ENCODE data around the gene MESP1. TPM values are rescaled to one million over a fixed set of nuclear protein-coding genes. Genes with fewer than 3 reads are reported as not detected.
A peak's percentile ranks its signal among the peaks of the same experiment; 100 is the strongest.

MESP1 gene
- total and polyA plus RNA-seq, 2 of the 4 experiments (the other 2 are of a cell fraction) = under 0.01 to 0.10 TPM

DNA sequence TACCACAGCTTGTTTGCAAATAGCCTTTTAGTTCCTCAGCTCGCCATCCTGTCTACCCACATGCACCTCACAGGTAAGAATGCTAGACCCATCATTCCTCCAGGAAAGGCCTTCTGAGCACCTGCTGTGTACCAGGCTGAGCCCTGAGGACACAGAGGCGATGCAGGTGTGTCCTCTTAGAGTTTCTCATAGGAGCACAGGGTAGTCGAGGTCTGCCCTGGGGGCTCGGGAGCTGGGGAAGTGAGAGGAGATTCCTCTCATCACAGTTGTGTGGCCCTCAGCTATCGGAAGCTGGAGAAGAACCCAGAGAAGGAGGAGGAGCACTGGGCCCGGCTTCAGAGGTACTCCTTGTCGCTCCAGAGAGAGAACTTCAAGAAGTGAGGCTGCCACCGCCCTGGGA lies 8.0 kb downstream of the MESP1 start:
- POLR2A ChIA-PET (ENCODE audit: unreplicated experiment) = no interaction called here

More for the DNA sequence above, 8.0 kb downstream of the MESP1 start:
- BruUV-seq (replicated peaks) = no TSS peak
- H3K9me3 ChIP-seq (ENCODE audit: control insufficient read depth, insufficient read depth, low read length) = no peaks in the 10 kb centered on the region
- no peak overlapping the region for H3K4me2 ChIP-seq (ENCODE audit: low read depth, low read length)
- TF ChIP-seq, protein P1, sequence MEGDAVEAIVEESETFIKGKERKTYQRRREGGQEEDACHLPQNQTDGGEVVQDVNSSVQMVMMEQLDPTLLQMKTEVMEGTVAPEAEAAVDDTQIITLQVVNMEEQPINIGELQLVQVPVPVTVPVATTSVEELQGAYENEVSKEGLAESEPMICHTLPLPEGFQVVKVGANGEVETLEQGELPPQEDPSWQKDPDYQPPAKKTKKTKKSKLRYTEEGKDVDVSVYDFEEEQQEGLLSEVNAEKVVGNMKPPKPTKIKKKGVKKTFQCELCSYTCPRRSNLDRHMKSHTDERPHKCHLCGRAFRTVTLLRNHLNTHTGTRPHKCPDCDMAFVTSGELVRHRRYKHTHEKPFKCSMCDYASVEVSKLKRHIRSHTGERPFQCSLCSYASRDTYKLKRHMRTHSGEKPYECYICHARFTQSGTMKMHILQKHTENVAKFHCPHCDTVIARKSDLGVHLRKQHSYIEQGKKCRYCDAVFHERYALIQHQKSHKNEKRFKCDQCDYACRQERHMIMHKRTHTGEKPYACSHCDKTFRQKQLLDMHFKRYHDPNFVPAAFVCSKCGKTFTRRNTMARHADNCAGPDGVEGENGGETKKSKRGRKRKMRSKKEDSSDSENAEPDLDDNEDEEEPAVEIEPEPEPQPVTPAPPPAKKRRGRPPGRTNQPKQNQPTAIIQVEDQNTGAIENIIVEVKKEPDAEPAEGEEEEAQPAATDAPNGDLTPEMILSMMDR (conservative IDR thresholded peaks at IDR 0.05; ENCODE audit: low read depth, low read length) = no peak
- TF ChIP-seq, protein P2, sequence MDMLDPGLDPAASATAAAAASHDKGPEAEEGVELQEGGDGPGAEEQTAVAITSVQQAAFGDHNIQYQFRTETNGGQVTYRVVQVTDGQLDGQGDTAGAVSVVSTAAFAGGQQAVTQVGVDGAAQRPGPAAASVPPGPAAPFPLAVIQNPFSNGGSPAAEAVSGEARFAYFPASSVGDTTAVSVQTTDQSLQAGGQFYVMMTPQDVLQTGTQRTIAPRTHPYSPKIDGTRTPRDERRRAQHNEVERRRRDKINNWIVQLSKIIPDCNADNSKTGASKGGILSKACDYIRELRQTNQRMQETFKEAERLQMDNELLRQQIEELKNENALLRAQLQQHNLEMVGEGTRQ (IDR thresholded peaks at IDR 0.05; ENCODE audit: low read depth, low read length) = no peak
- TF ChIP-seq POLR2A (IDR thresholded peaks at IDR 0.05; ENCODE audit: low read depth, low read length) (no peak), RCOR1 (IDR thresholded peaks at IDR 0.05; ENCODE audit: insufficient replicate concordance, low read length) (no peak), MAFK (IDR thresholded peaks at IDR 0.05; ENCODE audit: low read depth, low read length) (no peak), MAZ (IDR thresholded peaks at IDR 0.05; ENCODE audit: borderline replicate concordance, low read depth, low read length) (no peak), FOS (IDR thresholded peaks at IDR 0.05; ENCODE audit: low read depth, low read length) (no peak), MXI1 (IDR thresholded peaks at IDR 0.05; ENCODE audit: borderline replicate concordance, low read depth, low read length) (no peak), RAD21 (IDR thresholded peaks at IDR 0.05; ENCODE audit: low read length) (no peak), CEBPB (IDR thresholded peaks at IDR 0.05; ENCODE audit: low read depth, low read length) (no peak), SMC3 (IDR thresholded peaks at IDR 0.05; ENCODE audit: low read depth, low read length) (no peak), NFE2L2 (IDR thresholded peaks at IDR 0.05; ENCODE audit: low read depth, low read length) (no peak), CHD1 (IDR thresholded peaks at IDR 0.05; ENCODE audit: low read depth, low read length) (no peak), BHLHE40 (IDR thresholded peaks at IDR 0.05; ENCODE audit: low read depth, low read length) (no peak), RFX5 (IDR thresholded peaks at IDR 0.05; ENCODE audit: low read depth, low read length) (no peak)
- TF ChIP-seq, protein P3, sequence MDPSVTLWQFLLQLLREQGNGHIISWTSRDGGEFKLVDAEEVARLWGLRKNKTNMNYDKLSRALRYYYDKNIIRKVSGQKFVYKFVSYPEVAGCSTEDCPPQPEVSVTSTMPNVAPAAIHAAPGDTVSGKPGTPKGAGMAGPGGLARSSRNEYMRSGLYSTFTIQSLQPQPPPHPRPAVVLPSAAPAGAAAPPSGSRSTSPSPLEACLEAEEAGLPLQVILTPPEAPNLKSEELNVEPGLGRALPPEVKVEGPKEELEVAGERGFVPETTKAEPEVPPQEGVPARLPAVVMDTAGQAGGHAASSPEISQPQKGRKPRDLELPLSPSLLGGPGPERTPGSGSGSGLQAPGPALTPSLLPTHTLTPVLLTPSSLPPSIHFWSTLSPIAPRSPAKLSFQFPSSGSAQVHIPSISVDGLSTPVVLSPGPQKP (IDR thresholded peaks at IDR 0.05; ENCODE audit: borderline replicate concordance, low read depth, low read length) = no peak
- no peak overlapping the region for H2BK5ac ChIP-seq (ENCODE audit: low read depth, low read length, poor library complexity, severe bottlenecking)
- no peaks in the 10 kb centered on the region for H3K9me1 ChIP-seq (ENCODE audit: insufficient read depth, low read length)
- no peak overlapping the region for H4K8ac ChIP-seq (ENCODE audit: low read depth in 2 of 2, low read length in 2 of 2)
- no peak overlapping the region for H4K5ac ChIP-seq (ENCODE audit: low read depth, low read length)
- ATAC-seq (ENCODE audit: low read depth) (no peak), DNase-seq (no peak)
- H3K27me3 ChIP-seq (ENCODE audit: control insufficient read depth, insufficient read depth, low read length) = peaks cover 34% of the 10 kb centered on the region
- no peak overlapping the region for H3K4me3 ChIP-seq (ENCODE audit: insufficient read depth, low read depth, low read length)
- CTCF ChIA-PET = no interaction called here
- no peaks in the 10 kb centered on the region for H3K4me1 ChIP-seq (ENCODE audit: control insufficient read depth, insufficient read depth, low read length)
- H3K14ac ChIP-seq (replicated peaks; ENCODE audit: low read depth, low read length) = no peak overlapping the region
- no peak overlapping the region for H3K27ac ChIP-seq (ENCODE audit: insufficient read depth, low read length)
- no peak overlapping the region for H3K9ac ChIP-seq (ENCODE audit: low read depth, low read length)
- H3K23ac ChIP-seq (ENCODE audit: low read depth, low read length) = no peak overlapping the region
- H3K18ac ChIP-seq (ENCODE audit: low read depth, low read length) = no peak overlapping the region
- no peaks in the 10 kb centered on the region for H3K36me3 ChIP-seq (ENCODE audit: control insufficient read depth, insufficient read depth, low read length)
- H2BK120ac ChIP-seq (ENCODE audit: low read depth, low read length) = no peak overlapping the region
- dilution Hi-C loops (cut with HindIII; ENCODE audit: low sequenced_read_pairs, unreplicated experiment) = no loop called here
- WGBS, 2 experiments (ENCODE audit: extremely low coverage in 2 of 2, insufficient read length in 1 of 2) = 50% methylated on average over 1 of the region's 8 CpGs; no CpG with 5 or more reads in 1 of the 2 experiments
- H2AFZ ChIP-seq (replicated peaks; ENCODE audit: low read length, poor library complexity) = peak overlapping the region; percentile 43
- H2BK20ac ChIP-seq (ENCODE audit: low read depth, low read length) = no peak overlapping the region
- H3K4ac ChIP-seq (ENCODE audit: low read depth, low read length) = no peak overlapping the region
- H2AK5ac ChIP-seq (ENCODE audit: low read depth, low read length) = no peak overlapping the region
- H2BK15ac ChIP-seq (ENCODE audit: low read depth, low read length) = no peak overlapping the region
- intact Hi-C loops (cut with micrococcal nuclease) = loop anchor here (5.0 kb wide), 1 partner anchor 344 kb away; no protein-coding TSS in a partner anchor
- no peaks in the 10 kb centered on the region for H3K79me1 ChIP-seq (ENCODE audit: low read depth in 1 of 2, low read length in 2 of 2)
- no peak overlapping the region for H4K91ac ChIP-seq (ENCODE audit: insufficient read depth, low read depth, low read length)
- H4K20me1 ChIP-seq (ENCODE audit: insufficient read depth, low read length) = no peaks in the 10 kb centered on the region
- in situ Hi-C loops (cut with MboI; ENCODE audit: low sequenced_read_pairs) = no loop called here
- H2AK9ac ChIP-seq (replicated peaks; ENCODE audit: low read depth, low read length, poor library complexity) = no peak overlapping the region
- no peak overlapping the region for H3K56ac ChIP-seq (ENCODE audit: extremely low read depth, insufficient read depth, low read length)
